ENCODE data around the gene CUTC.
"Not testable (repeated sequence)": the region's sequence is repeated elsewhere in the genome, so short reads cannot be mapped to it uniquely, and the experiment has no call there.

Gene CUTC

DNA sequence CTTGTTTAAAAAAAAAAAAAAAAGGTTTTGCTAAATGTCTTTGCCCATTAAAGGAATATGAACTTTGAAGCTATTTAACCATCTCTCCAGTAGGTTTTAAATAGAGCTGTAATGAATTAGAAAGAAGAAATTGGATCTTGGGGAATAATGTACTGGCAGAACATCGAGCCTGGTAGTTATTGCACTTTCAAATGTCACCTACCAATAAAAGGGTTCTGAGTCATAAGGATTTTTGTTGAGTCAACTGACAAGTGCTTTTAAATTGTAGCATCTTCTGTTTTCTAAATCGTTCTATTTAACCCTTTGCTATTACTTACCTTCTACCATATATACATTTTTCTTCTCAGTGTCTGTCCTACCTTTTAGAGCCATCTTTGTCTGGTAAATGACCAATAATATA, 10.7 kb downstream of the CUTC start:
- DNase-seq (ENCODE audit: low read depth in 3 of 3): no peak

DNA sequence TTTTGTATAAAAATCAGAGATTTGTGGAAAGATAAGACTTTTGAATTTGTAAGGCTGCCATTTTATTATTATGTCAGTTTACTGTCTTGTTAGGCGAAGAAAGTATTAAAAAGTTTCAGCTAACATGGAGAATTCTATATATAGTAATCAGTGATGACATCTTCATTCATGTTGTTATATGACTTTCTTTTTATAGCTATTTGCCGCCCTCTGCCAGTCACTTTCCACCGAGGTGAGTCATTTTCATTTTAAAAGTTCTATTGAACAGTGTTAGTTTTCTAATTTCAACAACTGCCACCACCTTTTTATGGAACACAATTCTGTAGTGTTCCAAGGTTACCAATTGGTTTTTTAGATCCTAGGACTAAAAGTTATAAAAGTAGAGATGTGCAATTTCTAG, 11.8 kb downstream of the CUTC start:
- DNase-seq (ENCODE audit: low read depth in 3 of 3): no peak

DNA sequence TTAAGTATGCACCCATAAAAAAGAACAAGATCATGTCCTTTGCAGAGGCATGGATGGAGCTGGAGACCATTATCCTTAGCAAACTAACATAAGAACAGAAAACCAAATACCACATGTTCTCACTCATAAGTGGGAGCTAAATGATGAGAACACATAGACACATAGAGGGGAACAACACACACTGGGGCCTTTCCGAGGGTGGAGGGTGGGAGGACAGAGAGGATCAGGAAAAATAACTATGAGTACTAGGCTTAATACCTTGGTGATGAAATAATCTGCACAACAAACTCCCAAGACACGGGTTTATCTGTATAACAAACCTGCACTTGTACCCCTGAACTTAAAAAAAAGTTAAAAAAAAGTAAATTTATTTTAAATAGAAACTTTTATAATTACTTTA, 14.1 kb downstream of the CUTC start:
- DNase-seq (ENCODE audit: low read depth in 3 of 3): not testable (repeated sequence)

DNA sequence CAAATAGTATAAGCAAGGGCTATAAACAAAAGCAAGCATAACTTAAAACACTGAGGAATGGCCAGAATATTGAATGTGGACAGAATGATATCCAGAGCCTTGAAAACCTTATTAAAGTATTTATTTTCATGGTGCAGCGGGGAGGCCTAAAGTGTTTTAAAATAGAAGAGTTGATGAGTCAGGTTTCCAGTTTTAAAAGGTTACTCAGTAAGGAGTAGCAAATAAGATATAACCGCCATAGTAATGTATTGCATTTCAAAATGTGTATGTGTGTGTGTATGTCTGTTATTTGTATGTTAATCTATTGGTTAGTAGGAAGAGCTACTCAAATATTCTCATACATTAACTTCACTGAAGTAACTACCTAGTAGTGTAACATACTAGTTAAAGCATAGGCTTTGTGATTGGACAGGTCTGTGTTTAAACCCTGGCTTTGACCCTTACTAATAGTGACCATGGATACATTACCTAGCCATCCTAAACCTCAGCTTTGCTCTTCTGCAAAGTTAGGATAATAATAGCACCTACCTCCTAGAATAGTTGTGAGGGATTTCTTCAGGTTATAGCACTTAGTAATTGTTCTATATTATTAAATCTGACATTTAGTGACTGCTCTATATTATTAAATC, 16.9 kb downstream of the CUTC start:
- DNase-seq (ENCODE audit: low read depth in 3 of 3): no peak

DNA sequence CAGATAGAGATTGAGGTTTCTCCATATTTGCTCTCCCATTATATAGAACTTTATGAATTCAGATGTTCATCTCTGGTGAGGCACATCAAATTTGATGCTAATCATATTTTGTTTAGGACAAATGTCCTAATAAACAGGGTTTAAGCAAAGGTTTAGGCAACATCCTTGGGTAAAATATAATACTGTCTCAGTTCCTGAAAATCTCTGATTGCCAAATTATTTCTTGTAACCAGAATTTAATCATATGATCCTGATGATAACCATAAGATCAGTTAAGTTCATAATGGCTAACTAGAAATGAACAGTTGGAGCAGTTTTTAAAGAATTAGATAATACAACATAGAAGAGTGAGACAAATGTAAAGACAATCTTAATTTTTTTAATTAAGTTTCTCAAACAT, 18.6 kb downstream of the CUTC start:
- DNase-seq (ENCODE audit: low read depth in 3 of 3): no peak

DNA sequence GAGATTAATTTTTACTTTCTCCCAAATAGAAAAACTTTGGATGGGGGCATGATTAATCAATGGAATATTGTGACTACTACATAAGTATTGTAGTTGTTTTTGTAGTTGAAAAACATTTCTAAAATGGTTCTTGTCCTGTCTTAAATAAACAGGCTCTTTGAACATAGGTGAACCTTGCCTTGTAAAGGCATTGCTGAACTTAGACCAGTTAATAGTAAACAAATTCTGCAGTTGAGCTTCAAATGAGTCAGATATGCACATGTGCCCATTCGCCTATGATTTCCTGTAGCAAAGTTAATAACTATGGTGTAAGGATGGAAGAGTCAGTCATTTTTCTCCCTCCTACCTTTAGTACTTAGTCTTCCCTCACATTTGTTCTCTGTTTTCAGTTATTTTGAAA, 22.6 kb downstream of the CUTC start:
- DNase-seq (ENCODE audit: low read depth in 3 of 3): no peak

DNA sequence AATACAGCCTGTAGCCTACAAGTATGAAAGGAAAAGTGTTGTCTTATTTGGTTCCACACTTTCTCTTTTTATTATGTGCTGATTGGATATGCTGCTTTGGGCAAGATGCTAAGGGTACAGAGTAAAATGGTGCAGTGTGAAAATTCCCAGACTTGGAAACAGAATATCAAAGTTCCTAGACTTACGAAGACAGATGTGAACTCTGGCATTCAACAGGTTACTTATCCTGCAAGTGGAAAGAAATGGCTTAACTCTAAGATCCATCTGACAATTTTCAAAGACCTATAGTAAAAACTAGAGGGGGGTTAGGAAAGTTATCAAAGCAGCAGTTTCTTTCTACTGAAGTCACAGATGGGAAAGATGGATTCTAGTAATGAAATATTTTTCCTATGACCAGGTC, 24.1 kb downstream of the CUTC start:
- DNase-seq (ENCODE audit: low read depth in 3 of 3): no peak

DNA sequence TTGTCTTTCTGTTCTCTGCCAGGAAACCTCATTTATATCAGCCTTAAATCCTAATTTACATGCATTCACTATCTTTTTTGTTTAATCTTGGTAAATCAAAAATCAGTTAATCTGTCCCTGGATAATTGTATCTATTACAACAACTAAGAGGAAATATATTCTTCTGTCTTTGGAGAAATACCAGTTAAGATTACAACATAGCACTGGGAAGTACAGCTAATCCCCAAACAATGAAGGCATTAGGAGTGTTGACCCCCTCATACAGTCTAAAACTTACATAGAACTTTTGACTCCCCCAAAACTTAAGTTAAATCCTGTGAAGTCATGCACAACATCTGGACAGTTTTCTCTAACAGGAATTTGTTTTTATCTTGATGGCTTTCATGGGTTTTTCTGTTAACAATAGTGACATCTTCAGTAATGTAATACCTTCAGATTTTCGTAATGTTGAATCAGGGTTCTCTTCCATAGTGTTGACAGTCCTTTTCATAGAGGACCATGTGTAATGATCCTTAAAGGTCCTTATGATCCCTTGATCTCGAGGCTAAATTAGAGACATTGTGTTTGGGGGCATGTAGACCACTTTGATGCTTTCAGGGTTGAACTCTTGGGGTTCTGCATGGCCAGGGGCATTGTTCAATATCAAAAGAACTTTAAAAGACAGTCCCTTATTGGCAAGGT, 26.3 kb downstream of the CUTC start:
- no peak for DNase-seq (ENCODE audit: low read depth in 3 of 3)

DNA sequence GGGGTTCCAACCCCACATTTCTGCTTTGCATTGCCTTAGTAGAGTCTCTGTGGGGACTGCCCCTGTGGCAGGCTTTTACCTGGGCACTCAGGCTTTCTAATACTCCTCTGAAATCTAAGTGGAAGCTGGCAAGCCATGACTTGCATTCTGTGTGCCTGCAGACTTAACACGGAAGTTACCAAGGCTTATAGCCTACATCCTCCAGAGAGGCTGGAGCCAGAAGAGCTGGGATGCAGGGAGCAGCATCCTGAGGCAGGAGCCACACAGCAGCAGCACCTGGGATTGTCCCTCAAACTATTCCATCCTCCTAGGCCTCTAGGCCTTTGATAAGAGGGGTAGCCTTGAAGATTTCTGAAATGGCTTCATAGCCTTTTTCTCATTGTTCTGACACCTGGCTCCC, 28.3 kb downstream of the CUTC start:
- no peak for DNase-seq (ENCODE audit: low read depth in 3 of 3)

DNA sequence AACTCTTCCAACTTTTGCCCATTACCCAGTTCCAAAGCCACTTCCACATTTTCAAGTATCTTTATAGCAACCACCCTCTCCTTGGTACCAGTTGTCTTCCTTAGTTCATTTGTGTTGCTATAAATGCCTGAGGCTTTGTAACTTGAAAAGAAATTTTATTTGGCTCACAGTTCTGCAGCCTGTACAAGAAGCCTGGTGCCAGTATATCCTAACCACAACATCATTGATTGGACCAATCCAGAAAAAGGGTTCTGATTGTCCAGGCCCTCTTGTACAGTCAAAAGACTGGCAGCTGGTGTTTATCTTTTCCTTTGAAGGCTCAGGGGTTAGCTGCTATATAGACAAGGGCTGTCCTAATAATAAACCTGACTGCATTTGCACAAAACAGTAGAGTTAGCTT, 29.3 kb downstream of the CUTC start:
- no peak for DNase-seq (ENCODE audit: low read depth in 3 of 3)

DNA sequence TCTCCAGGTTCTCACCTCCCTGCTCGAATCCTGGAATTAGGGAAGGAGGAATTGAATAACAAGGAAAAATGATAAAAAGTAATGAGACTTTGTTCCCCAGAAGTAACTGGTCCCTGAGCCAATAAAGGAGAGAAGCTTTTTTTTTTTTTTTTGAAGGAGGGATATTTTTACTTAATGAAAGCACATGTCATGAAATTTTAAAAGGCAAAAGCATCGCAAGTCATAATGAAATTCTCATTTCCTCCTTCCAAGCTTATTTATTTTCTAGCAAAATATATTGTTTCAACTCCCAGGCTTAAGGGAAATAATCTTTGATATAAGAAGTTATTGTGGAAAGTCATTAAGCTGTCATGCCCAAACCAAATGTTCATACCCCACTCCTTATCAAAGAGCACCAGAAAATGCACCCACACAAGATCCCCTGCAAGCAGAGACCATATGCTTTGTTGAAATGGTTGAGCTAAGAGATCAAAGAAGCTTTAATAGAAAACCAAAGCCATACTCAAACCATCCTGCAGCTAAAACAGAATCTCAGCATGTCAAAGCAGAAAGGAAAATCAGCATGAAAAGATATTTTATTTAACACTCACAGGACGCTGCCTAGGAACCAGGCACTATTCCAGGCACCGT, 33.8 kb downstream of the CUTC start:
- DNase-seq (ENCODE audit: low read depth in 3 of 3): no peak

DNA sequence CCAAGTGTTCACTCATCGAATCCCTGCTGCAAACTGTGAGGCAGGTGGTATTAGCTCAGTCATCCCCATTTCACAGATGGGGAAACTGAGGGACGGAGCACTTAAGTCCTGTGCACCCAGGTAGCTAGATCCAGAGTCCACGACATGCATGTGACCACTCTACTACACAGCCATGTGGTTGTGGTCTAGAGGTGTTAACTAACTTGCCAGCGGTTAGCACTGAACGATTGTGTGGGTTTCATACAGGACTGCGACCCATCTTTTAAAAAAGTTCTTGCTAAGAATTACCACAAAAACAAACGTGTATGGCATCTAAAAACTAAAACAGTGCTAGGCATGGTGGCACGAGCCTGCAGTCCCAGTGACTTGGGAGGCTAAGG, 34.3 kb downstream of the CUTC start:
- DNase-seq (ENCODE audit: low read depth in 3 of 3): no peak

DNA sequence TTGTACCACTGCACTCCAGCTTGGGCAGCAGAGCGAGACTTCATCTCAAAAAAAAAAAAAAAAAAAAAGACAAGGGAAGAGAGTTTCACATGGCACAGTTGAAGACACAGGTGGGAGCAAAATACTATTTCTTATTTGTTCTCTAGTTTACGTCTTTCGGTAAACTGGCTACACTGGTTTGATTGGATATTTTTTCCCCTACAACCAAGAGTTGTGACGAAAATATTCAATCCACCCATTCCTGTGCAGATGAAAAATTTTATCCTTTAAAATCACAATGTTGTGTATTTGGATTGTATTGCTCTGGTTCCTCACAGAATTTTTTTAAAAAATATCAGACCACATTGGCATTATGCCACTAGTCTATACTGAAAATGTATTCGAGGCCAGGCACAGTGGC, 35.9 kb downstream of the CUTC start:
- no peak for DNase-seq (ENCODE audit: low read depth in 3 of 3)

DNA sequence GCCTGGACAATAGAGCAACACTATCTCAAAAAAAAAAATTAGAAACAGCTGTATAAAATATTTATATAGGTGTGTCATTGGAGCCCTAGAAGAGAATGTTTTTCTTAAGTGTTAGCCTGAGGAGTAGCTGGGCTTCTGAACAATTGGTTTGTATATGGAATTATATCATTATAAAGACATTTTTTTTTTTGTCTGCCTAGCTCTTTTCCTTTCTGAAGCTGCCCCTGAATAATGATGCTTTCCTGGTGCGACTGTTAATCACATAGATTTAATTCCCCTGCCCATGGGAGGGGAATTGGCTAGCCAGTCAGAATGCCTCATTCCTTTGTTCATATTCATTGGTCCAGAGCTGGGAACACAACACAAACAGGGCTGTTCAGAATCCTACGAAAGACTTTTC, 36.5 kb downstream of the CUTC start:
- DNase-seq (ENCODE audit: low read depth in 3 of 3): no peak

DNA sequence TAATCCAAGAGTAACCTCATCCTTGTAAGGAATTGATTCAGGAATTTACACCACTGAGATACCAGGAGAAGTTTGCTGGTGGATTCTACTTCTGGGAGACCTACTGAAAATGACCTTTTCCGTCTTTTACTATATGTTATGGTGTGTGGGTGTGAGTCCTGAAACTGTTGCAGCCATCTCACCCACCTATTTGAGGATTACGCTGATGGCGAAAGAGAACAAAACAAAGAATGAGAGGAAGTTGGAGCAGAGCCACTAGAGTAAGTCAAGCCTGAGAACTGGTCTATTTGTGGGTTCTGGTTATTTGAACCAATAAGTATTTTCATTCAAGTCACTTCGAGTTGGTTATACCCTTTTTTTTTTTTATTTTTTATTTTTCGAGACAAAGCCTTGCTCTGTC, 37.7 kb downstream of the CUTC start:
- DNase-seq (ENCODE audit: low read depth in 3 of 3): no peak

DNA sequence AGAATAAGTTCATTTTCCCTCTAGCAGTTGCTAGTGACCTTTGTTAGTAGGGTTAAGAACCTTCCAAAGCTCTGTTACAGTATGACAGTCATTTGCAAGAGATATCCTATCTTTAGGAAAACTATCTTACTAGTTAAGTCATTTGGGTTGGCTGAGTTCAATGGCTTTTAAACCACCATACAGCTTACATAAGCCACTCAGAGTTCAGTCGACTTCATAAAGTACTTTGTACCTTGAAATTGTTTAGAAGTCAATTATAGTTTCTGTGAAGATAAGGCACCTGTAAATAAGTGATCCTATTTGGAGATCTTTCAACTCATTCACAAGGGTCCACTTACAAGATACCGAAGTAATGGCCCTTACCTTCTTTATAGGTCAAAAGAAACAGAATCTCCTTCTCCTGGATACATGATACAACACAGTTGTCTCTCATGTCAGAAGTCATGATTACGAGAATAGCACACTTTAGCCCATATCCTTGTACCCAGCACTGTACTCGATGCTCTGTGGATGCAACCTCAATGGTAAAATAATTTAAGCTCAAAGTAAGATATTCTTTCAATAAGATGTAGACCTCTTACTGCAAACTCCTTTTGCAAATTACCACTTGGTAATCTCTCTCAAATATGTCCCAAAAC, 38.5 kb downstream of the CUTC start:
- DNase-seq (ENCODE audit: low read depth in 3 of 3): no peak

DNA sequence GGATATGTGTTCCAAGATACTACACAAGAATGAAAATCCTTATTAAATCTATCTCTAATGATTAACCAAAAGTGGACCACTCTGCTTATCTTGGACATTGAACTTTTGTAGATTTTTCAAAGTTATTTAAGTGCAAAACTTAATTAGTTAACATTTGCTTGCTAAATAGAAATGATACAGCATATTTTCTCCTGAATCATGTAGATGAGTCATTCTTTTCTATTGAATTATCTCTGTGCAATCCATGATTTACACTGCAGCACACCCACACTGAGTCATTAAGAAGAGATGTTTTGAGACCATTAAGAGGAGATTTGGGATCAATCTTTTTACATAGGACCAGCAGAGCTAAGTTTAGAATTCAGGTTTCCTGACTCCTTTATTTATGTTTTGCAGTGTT, 43.8 kb downstream of the CUTC start:
- DNase-seq (ENCODE audit: low read depth in 3 of 3): no peak

DNA sequence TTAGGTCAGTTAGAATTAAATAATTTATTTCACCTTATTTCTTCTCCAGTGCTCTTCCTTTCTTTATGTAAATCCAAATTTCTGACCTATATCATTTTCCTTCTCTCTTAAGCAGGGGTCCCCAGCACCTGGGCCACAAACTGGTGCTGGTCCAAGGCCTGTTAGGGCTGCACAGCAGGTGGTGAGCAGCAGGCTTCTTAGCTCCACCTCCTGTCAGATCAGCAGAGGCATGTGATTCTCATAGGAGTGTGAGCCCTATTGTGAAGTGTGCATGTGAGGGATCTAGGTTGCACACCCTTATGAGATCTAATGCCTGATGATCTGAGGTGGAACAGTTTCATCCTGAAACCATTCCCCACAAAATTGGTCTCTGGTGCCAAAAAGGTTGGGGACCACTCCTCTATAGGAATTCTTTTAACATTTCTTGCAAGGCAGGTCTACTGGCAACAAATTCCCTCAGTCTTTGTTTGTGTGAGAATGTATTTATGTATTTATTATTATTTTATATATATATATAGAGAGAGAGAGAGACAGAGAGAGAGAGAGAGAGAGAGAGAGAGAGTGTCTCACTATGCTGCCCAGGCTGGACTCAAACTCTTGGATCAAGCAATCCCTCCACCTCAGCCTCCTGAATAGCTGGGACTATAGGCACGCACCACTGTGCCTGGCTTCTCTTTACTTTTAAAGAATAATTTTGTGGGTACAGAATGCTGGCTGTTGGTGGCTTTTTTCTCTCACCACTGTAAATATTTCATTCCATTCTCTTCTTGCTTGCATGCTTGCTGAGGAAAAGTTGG, 46.1 kb downstream of the CUTC start:
- no peak for DNase-seq (ENCODE audit: low read depth in 3 of 3)

DNA sequence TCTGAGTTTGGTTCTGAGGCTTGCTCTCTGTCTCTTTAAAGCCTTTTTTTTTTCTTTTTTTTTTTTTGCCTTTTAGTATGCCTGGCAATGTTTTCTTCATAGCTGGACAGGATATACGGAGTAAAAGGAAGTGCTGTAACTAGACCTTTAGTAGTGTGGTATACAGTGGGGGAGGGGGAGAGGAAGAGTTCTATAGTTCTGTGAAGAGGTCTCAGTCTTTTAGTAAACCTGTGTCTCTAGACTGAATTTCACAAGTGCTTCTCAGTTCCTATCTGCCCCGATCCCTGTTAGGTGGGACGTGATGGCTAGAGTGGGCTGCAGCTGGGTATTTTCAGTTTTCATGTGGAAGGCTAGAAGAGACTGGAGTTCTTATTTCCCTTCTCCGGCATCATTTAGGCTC, 47.3 kb downstream of the CUTC start:
- no peak for DNase-seq (ENCODE audit: low read depth in 3 of 3)

DNA sequence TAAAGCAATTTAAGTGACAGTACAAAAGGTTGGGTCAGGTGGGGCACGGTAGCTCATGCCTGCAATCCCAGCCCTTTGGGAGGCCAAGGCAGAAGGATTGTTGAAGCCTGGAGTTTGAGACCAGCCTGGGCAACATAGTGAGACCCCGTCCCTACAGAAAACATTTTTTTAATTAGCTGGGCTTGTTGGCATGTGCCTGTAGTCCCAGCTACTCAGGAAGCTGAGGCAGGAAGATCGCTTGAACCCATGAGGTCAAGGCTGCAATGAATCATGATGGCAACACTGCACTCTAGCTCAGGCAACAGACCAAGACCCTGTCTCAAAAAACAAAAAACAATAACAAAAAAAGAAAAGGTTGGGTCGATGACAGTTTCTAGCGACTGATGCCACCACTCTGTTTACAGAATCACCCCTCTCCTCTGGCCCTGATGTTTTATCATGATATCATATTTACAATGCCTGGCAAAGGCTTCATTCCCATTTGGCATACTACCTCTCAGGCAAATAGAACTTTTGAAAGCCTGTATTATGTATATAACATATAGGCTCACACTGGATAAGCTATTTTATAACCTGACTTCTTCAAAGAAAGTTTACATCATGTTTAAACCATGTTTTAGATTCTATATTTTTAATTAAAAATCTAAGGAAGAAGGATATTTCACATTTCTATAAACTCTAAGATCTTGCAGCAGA, 49.8 kb downstream of the CUTC start:
- DNase-seq (ENCODE audit: low read depth in 3 of 3): no peak

DNA sequence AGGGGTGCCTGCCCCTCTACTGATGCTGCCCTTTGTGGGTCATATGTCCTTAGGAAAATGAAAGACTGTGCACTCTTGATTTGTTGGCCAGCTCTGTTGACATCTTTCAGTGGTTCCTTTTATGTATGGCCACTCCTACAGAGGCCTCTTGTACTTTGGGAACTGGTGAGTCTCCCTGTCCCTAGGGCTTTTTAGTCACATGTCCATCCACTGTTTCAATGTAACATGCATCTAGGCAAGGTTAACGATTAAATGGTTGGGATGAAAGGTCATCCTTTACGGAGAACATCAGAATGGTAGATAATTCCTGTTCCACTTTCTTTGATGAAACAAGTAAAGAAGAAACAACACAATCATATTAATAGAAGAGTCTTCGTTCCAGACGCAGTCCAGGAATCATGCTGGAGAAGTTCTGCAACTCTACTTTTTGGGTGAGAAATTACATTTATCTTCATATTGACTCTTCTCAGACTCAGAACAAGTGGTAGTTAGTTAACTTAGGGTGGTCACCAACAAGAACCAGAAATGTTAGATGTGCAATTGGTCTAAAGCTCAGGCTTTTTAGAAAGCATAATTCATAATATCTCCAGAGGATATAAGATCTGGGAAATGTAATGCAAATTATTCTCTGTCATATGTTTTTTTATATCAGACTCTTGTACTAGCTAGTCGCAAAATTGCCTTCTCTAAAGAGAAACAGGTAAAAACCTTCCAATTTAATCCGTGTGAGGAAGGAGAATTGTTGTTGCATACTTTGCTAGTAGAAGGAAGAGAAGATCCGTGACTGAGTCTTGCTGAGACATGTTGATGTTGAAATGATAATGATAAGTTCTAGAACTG, 50.6 kb downstream of the CUTC start, which contains the start of gene ABCC2:
ABCC2 (plus strand) TSS at position 194 of the 840 bp plus-strand sequence; CDS start at position 399, 205 bp downstream.
- no peak for DNase-seq (ENCODE audit: low read depth in 3 of 3)
